Effector CD4-positive, alpha-beta T cell (primary cell): ENCODE results near the gene ADGRE1.

Experiments
- DNase-seq: peaks from one replicate; pipeline ENCODE4 v3.0.0-alpha.2; 2020

ADGRE1 gene

GRCh38 chr19:6876748-6877147 is 10.6 kb upstream of the ADGRE1 start:
- no peak for DNase-seq

GRCh38 chr19:6877766-6878165 is 9.6 kb upstream of the ADGRE1 start:
- no peak for DNase-seq

GRCh38 chr19:6886277-6886897 is 992 bp upstream of the ADGRE1 start:
- DNase-seq: no peak

GRCh38 chr19:6888967-6889366 is 1.6 kb downstream of the ADGRE1 start:
- no peak for DNase-seq

GRCh38 chr19:6890401-6890913 is 3.1 kb downstream of the ADGRE1 start:
- no peak for DNase-seq

- DNase-seq: no peak
Observed at GRCh38 chr19:6890938-6891337, 3.6 kb downstream of the ADGRE1 start.

GRCh38 chr19:6891761-6892385 is 4.5 kb downstream of the ADGRE1 start:
- DNase-seq: no peak

GRCh38 chr19:6894313-6894712 is 6.9 kb downstream of the ADGRE1 start:
- DNase-seq: no peak

GRCh38 chr19:6903446-6903845 is 16.1 kb downstream of the ADGRE1 start:
- no peak for DNase-seq

GRCh38 chr19:6906559-6907060 is 19.2 kb downstream of the ADGRE1 start:
- DNase-seq: no peak

GRCh38 chr19:6911523-6911922 is 24.1 kb downstream of the ADGRE1 start:
- no peak for DNase-seq

GRCh38 chr19:6914321-6914720 is 26.9 kb downstream of the ADGRE1 start:
- DNase-seq: no peak

GRCh38 chr19:6916952-6917351 is 29.6 kb downstream of the ADGRE1 start:
- no peak for DNase-seq

- no peak for DNase-seq
Observed at GRCh38 chr19:6925386-6925785, 38.0 kb downstream of the ADGRE1 start.

- no peak for DNase-seq
Observed at GRCh38 chr19:6925801-6926751, 38.7 kb downstream of the ADGRE1 start.

- DNase-seq: no peak
Observed at GRCh38 chr19:6930190-6930589, 42.8 kb downstream of the ADGRE1 start.

- DNase-seq: no peak
Observed at GRCh38 chr19:6935069-6935468, 47.7 kb downstream of the ADGRE1 start.

GRCh38 chr19:6935618-6936017 is 48.2 kb downstream of the ADGRE1 start:
- DNase-seq: no peak

GRCh38 chr19:6945733-6946132 is 58.4 kb downstream of the ADGRE1 start:
- no peak for DNase-seq

- no peak for DNase-seq
Observed at GRCh38 chr19:6947745-6948144, 60.4 kb downstream of the ADGRE1 start.

- DNase-seq: no peak
Observed at GRCh38 chr19:6948884-6949283, 61.5 kb downstream of the ADGRE1 start.

- DNase-seq: no peak
Observed at GRCh38 chr19:6952956-6953355, 65.6 kb downstream of the ADGRE1 start.

- no peak for DNase-seq
Observed at GRCh38 chr19:6955082-6955481, 67.7 kb downstream of the ADGRE1 start.
